HCT116 (cell line): ENCODE data around the gene AGFG2. TPM values are rescaled to one million over a fixed set of nuclear protein-coding genes. Genes with fewer than 3 reads are reported as not detected.

Experiments used
- ATAC-seq: fragments of 200-7000 bp; cut with Tn5 transposase; 2 replicates; pipeline ENCODE4 v1.9.1; 2020; ENCODE audit warnings: mild to moderate bottlenecking, moderate library complexity
- BruUV-seq: library from RNA; stranded (reverse); fragments of 400-500 nt; replicated peaks from 2 replicates; lab custom pipeline; 2021; lab: Mats Ljungman, UMichigan
- CTCF ChIA-PET: fragments of 300-600 bp; sonication (Branson Sonifier 250); formaldehyde crosslinking; loops from one replicate; lab custom pipeline; 2021; ENCODE audit warnings: antibody characterized with exemption; lab: Charles Lee
- POLR2A ChIA-PET: fragments of 300-600, 350-600 bp; sonication (Branson Sonifier 250); formaldehyde crosslinking; loops from one replicate; lab custom pipeline; 2021; ENCODE audit warnings: antibody characterized with exemption; lab: Charles Lee
- RAD21 ChIA-PET, 2 experiments: fragments of 300-600 bp; sonication (Branson Sonifier 250); formaldehyde crosslinking; loops; one replicate each; lab custom pipeline; 2023; ENCODE audit warnings: low total read pairs in 2 of 2; ENCODE audit not compliant: uncharacterized antibody in 2 of 2, unreplicated experiment in 2 of 2, low non-redundant PET in 1 of 2; lab: Charles Lee
- DNase-seq: peaks from one replicate; pipeline ENCODE4 v3.0.0-alpha.2; 2010; ENCODE audit warnings: low read depth, low spot score
- H2AFZ ChIP-seq: fragments of 200-600 bp; shearing (Covaris generic), sonication (generic); 2 replicates; pipeline ENCODE4 v1.6.1; 2017; ENCODE audit warnings: low read depth, mixed run types, mixed read lengths, antibody characterized with exemption, low read length; ENCODE audit not compliant: poor library complexity, severe bottlenecking
- H3K27ac ChIP-seq: 2 replicates; pipeline ENCODE4 v1.5.1; 2012; ENCODE audit warnings: low read depth, low read length
- H3K27me3 ChIP-seq: fragments of 200-600 bp; sonication (generic); 2 replicates; pipeline ENCODE4 v1.6.1; 2016; ENCODE audit warnings: mixed run types, low read length, mixed read lengths; ENCODE audit not compliant: insufficient read depth
- H3K36me3 ChIP-seq, 2 experiments: fragments of 200-500 bp in 1 of 2; fragments of 200-600 bp in 1 of 2; sonication (Bioruptor generic) in 1 of 2; sonication (generic) in 1 of 2; 2 replicates each; pipeline versions ENCODE4 v1.5.1 to v1.6.1; 2014 to 2016; ENCODE audit warnings: low read length in 2 of 2, inconsistent platforms in 1 of 2, mixed read lengths in 1 of 2, mixed run types in 1 of 2; ENCODE audit not compliant: insufficient read depth in 2 of 2, control insufficient read depth in 1 of 2
- H3K4me1 ChIP-seq, 2 experiments: fragments of 200-600 bp in 1 of 2; sonication (generic) in 1 of 2; 2 replicates each; pipeline versions ENCODE4 v1.5.1 to v1.6.1; 2012 to 2017; ENCODE audit warnings: low read length in 2 of 2, inconsistent platforms in 1 of 2, mild to moderate bottlenecking in 1 of 2, mixed read lengths in 1 of 2, mixed run types in 1 of 2, moderate library complexity in 1 of 2; ENCODE audit not compliant: insufficient read depth in 2 of 2, control insufficient read depth in 1 of 2
- H3K4me2 ChIP-seq: fragments of 200-600 bp; sonication (generic); 2 replicates; pipeline ENCODE4 v1.6.1; 2017; ENCODE audit warnings: mixed run types, low read length, mixed read lengths
- H3K4me3 ChIP-seq, 2 experiments: fragments of 200-600 bp in 1 of 2; sonication (generic) in 1 of 2; replicated peaks in 1 of 2; 2 replicates each; pipeline ENCODE4 v1.5.1; 2011 to 2016; ENCODE audit warnings: low read length in 2 of 2, control low read depth in 1 of 2, low read depth in 1 of 2, mild to moderate bottlenecking in 1 of 2, mixed read lengths in 1 of 2, mixed run types in 1 of 2
- H3K79me2 ChIP-seq: fragments of 200-600 bp; sonication (generic); 2 replicates; pipeline ENCODE4 v1.6.1; 2017; ENCODE audit warnings: mild to moderate bottlenecking, mixed run types, low read length, moderate library complexity, mixed read lengths; ENCODE audit not compliant: insufficient read depth
- H3K9ac ChIP-seq: fragments of 200-600 bp; sonication (generic); 2 replicates; pipeline ENCODE4 v1.6.1; 2016; ENCODE audit warnings: low read length, mixed read lengths
- H3K9me2 ChIP-seq: fragments of 200-600 bp; sonication (generic), shearing (Covaris generic); 2 replicates; pipeline ENCODE4 v1.6.1; 2017; ENCODE audit warnings: mixed run types, mild to moderate bottlenecking, moderate library complexity; ENCODE audit not compliant: insufficient read depth
- H3K9me3 ChIP-seq, 2 experiments: fragments of 200-500 bp in 1 of 2; fragments of 200-600 bp in 1 of 2; sonication (Bioruptor generic) in 1 of 2; sonication (generic) in 1 of 2; 2 replicates each; pipeline ENCODE4 v1.6.1; 2014 to 2017; ENCODE audit warnings: low read length in 2 of 2, mixed read lengths in 2 of 2, inconsistent platforms in 1 of 2, low read depth in 1 of 2, mild to moderate bottlenecking in 1 of 2, mixed run types in 1 of 2, moderate library complexity in 1 of 2; ENCODE audit not compliant: control insufficient read depth in 1 of 2, insufficient read depth in 1 of 2
- H4K20me1 ChIP-seq: fragments of 200-600 bp; sonication (generic), shearing (Covaris generic); 2 replicates; pipeline ENCODE4 v1.6.1; 2017; ENCODE audit warnings: mixed run types, mild to moderate bottlenecking, moderate library complexity; ENCODE audit not compliant: insufficient read depth
- CEBPB ChIP-seq: IDR thresholded peaks from 2 replicates; pipeline ENCODE4 v1.6.1; 2012; ENCODE audit warnings: low read depth
- JUND ChIP-seq: IDR thresholded peaks from 2 replicates; pipeline ENCODE4 v1.6.1; 2012
- MAX ChIP-seq: IDR thresholded peaks from 2 replicates; pipeline ENCODE4 v1.6.1; 2012
- POLR2AphosphoS5 ChIP-seq: IDR thresholded peaks from 2 replicates; pipeline ENCODE4 v1.6.1; 2011; ENCODE audit warnings: mild to moderate bottlenecking, low read depth, low read length, moderate library complexity
- SRF ChIP-seq: IDR thresholded peaks from 2 replicates; pipeline ENCODE4 v1.6.1; 2012; ENCODE audit warnings: low read depth
- TCF7L2 ChIP-seq: IDR thresholded peaks from 2 replicates; pipeline ENCODE4 v1.7.0; 2011; ENCODE audit warnings: borderline replicate concordance, inconsistent platforms; ENCODE audit not compliant: insufficient read depth, insufficient read length; ENCODE audit errors: extremely low read depth
- ZBTB33 ChIP-seq: IDR thresholded peaks from 2 replicates; pipeline ENCODE4 v1.6.1; 2011; ENCODE audit warnings: mild to moderate bottlenecking, low read length, moderate library complexity; ENCODE audit not compliant: insufficient replicate concordance; ENCODE audit errors: extremely low read depth
- ZFX ChIP-seq: fragments of 450-650 bp; IDR thresholded peaks from 2 replicates; pipeline ENCODE4 v1.6.1; 2017
- ZNF274 ChIP-seq: fragments of 200-500 bp; sonication (Bioruptor generic); IDR thresholded peaks from 2 replicates; pipeline ENCODE4 v1.6.1; 2014; ENCODE audit warnings: mild to moderate bottlenecking, low read depth, low read length, inconsistent platforms
- intact Hi-C: fragments of 100-400 bp; cut with micrococcal nuclease; formaldehyde crosslinking; loops from 2 replicates; pipeline ENCODE4 v1.10.0; 2022
- total RNA-seq: library from RNA; stranded (reverse); gene quantifications from one replicate; pipeline ENCODE4 v1.2.1, GENCODE V29; 2021; ENCODE audit not compliant: unreplicated experiment
- TF ChIP-seq, protein P1 (sequence below), 3 experiments: fragments of 200-600 bp in 1 of 3; sonication (generic) in 1 of 3; IDR thresholded peaks in 2 of 3; conservative IDR thresholded peaks in 1 of 3; 2 replicates each; pipeline ENCODE4 v1.5.1; 2012 to 2017; ENCODE audit warnings: low read depth in 2 of 3, low read length in 2 of 3, antibody characterized with exemption in 1 of 3, borderline replicate concordance in 1 of 3, control low read depth in 1 of 3, mild to moderate bottlenecking in 1 of 3, mixed read lengths in 1 of 3, mixed run types in 1 of 3, moderate library complexity in 1 of 3; ENCODE audit not compliant: insufficient read depth in 1 of 3
- TF ChIP-seq, protein P2 (sequence below): IDR thresholded peaks from 2 replicates; pipeline ENCODE4 v1.6.1; 2012; ENCODE audit warnings: low read depth

Gene AGFG2
- total RNA-seq, 1 experiment from 2014 or later = 14.0 TPM

- intact Hi-C loops = no loop called here
Observed at GRCh38 chr7:100563100-100563564, 24.1 kb downstream of the AGFG2 start.

More at GRCh38 chr7:100563100-100563564, 24.1 kb downstream of the AGFG2 start:
- Histone ChIP-seq H4K20me1 (no peaks in the 10 kb centered on the region), H3K9me2 (no peaks in the 10 kb centered on the region), H3K9me3 (no peaks in the 10 kb centered on the region), H2AFZ (no peak overlapping the region), H3K79me2 (no peaks in the 10 kb centered on the region)
- ATAC-seq = no peak
- ChIA-PET CTCF (interaction anchor here (1.6 to 2.6 kb wide), 2 partner anchors 23 to 94 kb away, joined by 6 to 11 read pairs; partner anchors contain the start of genes FBXO24 and LRCH4), RAD21 (no interaction called here)
- no TSS peak for BruUV-seq
- TF ChIP-seq POLR2AphosphoS5 (no peak), ZBTB33 (no peak), CEBPB (no peak), ZFX (no peak), ZNF274 (no peak), TCF7L2 (no peak), JUND (no peak), SRF (no peak), MAX (no peak)
- TF ChIP-seq, protein P1, sequence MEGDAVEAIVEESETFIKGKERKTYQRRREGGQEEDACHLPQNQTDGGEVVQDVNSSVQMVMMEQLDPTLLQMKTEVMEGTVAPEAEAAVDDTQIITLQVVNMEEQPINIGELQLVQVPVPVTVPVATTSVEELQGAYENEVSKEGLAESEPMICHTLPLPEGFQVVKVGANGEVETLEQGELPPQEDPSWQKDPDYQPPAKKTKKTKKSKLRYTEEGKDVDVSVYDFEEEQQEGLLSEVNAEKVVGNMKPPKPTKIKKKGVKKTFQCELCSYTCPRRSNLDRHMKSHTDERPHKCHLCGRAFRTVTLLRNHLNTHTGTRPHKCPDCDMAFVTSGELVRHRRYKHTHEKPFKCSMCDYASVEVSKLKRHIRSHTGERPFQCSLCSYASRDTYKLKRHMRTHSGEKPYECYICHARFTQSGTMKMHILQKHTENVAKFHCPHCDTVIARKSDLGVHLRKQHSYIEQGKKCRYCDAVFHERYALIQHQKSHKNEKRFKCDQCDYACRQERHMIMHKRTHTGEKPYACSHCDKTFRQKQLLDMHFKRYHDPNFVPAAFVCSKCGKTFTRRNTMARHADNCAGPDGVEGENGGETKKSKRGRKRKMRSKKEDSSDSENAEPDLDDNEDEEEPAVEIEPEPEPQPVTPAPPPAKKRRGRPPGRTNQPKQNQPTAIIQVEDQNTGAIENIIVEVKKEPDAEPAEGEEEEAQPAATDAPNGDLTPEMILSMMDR (IDR thresholded peaks at IDR 0.05 in 2 of 3, conservative IDR thresholded peaks at IDR 0.05 in 1 of 3; ENCODE audit: borderline replicate concordance in 1 of 3, insufficient read depth in 1 of 3, low read depth in 2 of 3, low read length in 2 of 3) = no peak
- TF ChIP-seq, protein P2, sequence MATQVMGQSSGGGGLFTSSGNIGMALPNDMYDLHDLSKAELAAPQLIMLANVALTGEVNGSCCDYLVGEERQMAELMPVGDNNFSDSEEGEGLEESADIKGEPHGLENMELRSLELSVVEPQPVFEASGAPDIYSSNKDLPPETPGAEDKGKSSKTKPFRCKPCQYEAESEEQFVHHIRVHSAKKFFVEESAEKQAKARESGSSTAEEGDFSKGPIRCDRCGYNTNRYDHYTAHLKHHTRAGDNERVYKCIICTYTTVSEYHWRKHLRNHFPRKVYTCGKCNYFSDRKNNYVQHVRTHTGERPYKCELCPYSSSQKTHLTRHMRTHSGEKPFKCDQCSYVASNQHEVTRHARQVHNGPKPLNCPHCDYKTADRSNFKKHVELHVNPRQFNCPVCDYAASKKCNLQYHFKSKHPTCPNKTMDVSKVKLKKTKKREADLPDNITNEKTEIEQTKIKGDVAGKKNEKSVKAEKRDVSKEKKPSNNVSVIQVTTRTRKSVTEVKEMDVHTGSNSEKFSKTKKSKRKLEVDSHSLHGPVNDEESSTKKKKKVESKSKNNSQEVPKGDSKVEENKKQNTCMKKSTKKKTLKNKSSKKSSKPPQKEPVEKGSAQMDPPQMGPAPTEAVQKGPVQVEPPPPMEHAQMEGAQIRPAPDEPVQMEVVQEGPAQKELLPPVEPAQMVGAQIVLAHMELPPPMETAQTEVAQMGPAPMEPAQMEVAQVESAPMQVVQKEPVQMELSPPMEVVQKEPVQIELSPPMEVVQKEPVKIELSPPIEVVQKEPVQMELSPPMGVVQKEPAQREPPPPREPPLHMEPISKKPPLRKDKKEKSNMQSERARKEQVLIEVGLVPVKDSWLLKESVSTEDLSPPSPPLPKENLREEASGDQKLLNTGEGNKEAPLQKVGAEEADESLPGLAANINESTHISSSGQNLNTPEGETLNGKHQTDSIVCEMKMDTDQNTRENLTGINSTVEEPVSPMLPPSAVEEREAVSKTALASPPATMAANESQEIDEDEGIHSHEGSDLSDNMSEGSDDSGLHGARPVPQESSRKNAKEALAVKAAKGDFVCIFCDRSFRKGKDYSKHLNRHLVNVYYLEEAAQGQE = no peak
- TF ChIP-seq, all 23 proteins: peak for 0
- no peaks in the 10 kb centered on the region for H3K36me3 ChIP-seq
- H3K27me3 ChIP-seq = no peaks in the 10 kb centered on the region
- DNase-seq = no peak
- no peak overlapping the region for H3K4me2 ChIP-seq
- H3K4me1 ChIP-seq = peaks cover 0 to 12% of the 10 kb centered on the region in 2 experiments; a peak in 1 of 4 replicates
- H3K9ac ChIP-seq = no peak overlapping the region
- no peak overlapping the region for H3K4me3 ChIP-seq
- no peak overlapping the region for H3K27ac ChIP-seq
- POLR2A ChIA-PET = interaction anchor here (1.2 kb wide), 1 partner anchor 23 kb away, joined by 3 read pairs; the partner anchor contains the start of genes FBXO24 and LRCH4
